ENCODE data around the gene PRKCG. TPM values are rescaled to one million over a fixed set of nuclear protein-coding genes. Genes with fewer than 3 reads are reported as not detected.

PRKCG gene
- total and polyA plus RNA-seq, 9 donors, result 0.04 to 0.08 TPM; not detected in 7

- WGBS, 3 donors, result 55 to 57% (median 56%) methylated on average over 9 of the region's 9 CpGs
- DNase-seq, result no peak
- Histone ChIP-seq H3K36me3 (no peaks in the 10 kb centered on the region), H3K27ac (peak overlapping the region in 1 of 2 donors; percentile 82), H3K4me1 (ENCODE audit: insufficient read depth) (peaks cover 6% of the 10 kb centered on the region), H3K9me3 (no peaks in the 10 kb centered on the region), H3K4me3 (no peak overlapping the region), H3K27me3 (no peaks in the 10 kb centered on the region)
- no peak for TF ChIP-seq POLR2A (IDR thresholded peaks at IDR 0.05)
- TF ChIP-seq EP300 (IDR thresholded peaks at IDR 0.05), result no peak
- TF ChIP-seq, protein P1, sequence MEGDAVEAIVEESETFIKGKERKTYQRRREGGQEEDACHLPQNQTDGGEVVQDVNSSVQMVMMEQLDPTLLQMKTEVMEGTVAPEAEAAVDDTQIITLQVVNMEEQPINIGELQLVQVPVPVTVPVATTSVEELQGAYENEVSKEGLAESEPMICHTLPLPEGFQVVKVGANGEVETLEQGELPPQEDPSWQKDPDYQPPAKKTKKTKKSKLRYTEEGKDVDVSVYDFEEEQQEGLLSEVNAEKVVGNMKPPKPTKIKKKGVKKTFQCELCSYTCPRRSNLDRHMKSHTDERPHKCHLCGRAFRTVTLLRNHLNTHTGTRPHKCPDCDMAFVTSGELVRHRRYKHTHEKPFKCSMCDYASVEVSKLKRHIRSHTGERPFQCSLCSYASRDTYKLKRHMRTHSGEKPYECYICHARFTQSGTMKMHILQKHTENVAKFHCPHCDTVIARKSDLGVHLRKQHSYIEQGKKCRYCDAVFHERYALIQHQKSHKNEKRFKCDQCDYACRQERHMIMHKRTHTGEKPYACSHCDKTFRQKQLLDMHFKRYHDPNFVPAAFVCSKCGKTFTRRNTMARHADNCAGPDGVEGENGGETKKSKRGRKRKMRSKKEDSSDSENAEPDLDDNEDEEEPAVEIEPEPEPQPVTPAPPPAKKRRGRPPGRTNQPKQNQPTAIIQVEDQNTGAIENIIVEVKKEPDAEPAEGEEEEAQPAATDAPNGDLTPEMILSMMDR (IDR thresholded peaks at IDR 0.05), result no peak
- intact Hi-C loops (cut with DNase I), result no loop called here
Observed at GRCh38 chr19:53865523-53865917, 16.5 kb upstream of the PRKCG start.

GRCh38 chr19:53865918-53866864, 15.8 kb upstream of the PRKCG start:
- Histone ChIP-seq H3K36me3 (no peaks in the 10 kb centered on the region), H3K9me3 (no peaks in the 10 kb centered on the region), H3K27ac (peak overlapping the region; percentile 22 to 82), H3K4me1 (ENCODE audit: insufficient read depth) (peaks cover 6% of the 10 kb centered on the region), H3K27me3 (no peaks in the 10 kb centered on the region), H3K4me3 (peak overlapping the region; percentile 73)
- TF ChIP-seq, protein P1 (IDR thresholded peaks at IDR 0.05), result no peak
- peak; percentile 22 for TF ChIP-seq POLR2A (IDR thresholded peaks at IDR 0.05)
- DNase-seq, result peak; percentile 55 to 79 (median 74)
- WGBS, 3 donors, result 1 to 3% (median 1%) methylated on average over 48 to 50 of the region's 50 CpGs
- intact Hi-C loops (cut with DNase I), result no loop called here

DNA sequence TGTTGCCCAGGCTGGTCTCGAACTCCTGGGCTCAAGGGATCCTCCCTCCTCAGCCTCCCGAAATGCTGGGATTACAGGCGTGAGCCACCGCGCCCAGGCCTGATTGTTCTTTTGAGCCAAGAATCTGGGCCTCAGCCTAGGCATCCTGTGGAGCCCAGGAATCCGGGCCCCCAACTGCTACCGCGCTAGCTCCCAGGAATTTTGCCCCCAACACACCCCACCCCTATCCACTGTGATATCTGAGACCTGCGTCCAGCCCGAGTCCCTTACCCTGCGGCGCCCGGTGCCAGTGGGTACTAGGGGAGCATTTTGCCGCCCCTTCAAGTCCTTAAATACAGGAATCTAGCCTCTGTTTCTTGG, 15.2 kb upstream of the PRKCG start:
- Histone ChIP-seq H3K4me3 (peak overlapping the region; percentile 73), H3K36me3 (no peaks in the 10 kb centered on the region), H3K27ac (peak overlapping the region; percentile 77 to 82), H3K27me3 (no peaks in the 10 kb centered on the region), H3K9me3 (no peaks in the 10 kb centered on the region), H3K4me1 (ENCODE audit: insufficient read depth) (peaks cover 6% of the 10 kb centered on the region)
- TF ChIP-seq, protein P1 (IDR thresholded peaks at IDR 0.05), result no peak
- TF ChIP-seq POLR2A (IDR thresholded peaks at IDR 0.05) (no peak), EP300 (IDR thresholded peaks at IDR 0.05) (no peak)
- WGBS, 3 donors, result 3 to 11% (median 7%) methylated on average over 14 of the region's 14 CpGs
- intact Hi-C loops (cut with DNase I), result no loop called here
- DNase-seq, result peak; percentile 31 to 63 (median 54)

DNA sequence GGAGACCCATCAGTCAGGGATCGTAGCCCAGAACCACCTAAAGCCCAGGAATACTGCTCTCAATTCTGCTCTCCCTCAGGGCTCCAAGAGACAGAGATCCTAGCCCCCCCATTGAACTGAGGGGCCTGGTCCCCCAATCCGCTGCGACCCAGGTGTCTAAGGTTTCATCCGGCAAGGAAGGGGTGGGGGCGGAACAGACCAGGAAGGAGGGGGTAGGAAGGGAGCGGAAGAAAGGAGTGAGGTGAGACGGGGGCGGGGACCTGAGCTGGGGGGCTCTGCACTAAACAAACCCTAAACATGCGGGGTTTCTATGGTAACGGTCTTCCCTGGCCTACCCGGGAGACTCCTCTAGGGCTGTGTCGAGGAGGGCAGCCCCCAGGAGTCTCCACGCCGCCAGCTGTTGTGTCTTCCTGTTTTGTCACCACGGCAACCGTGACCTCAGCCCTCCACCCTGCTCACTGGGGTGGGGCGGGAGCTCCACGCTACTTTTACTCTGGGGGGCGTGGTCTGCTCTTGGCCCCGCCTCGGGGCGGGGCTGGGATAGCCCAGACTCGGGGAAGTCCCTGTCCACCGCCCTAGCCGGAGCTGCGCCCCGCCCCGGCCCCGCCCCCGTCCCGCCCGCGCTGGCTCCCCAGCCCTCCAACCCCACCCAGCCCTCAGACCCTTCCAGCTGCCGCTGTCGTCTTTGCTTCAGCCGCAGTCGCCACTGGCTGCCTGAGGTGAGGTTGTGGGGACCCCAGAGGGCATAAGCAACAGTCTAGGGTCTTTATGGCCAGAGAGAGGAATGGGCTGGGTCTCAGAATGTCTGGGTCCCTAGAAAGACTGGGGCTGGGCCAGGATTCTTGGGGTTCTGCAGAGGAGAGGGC, 14.5 kb upstream of the PRKCG start, which contains the start of gene MYADM:
MYADM (plus strand) TSS at position 659 of the 866 bp plus-strand sequence. CDS start 5,647 bp downstream, outside the sequence.
- TF ChIP-seq, protein P1 (IDR thresholded peaks at IDR 0.05), result no peak
- TF ChIP-seq EP300 (IDR thresholded peaks at IDR 0.05) (peak; percentile 84), POLR2A (IDR thresholded peaks at IDR 0.05) (peak; percentile 87)

More for the DNA sequence above, 14.5 kb upstream of the PRKCG start, which contains the start of gene MYADM:
- peak within 1 kb of the TSS; percentile 73 for H3K4me3 ChIP-seq
- H3K27ac ChIP-seq, result peak within 1 kb of the TSS; percentile 77 to 92
- no peaks in the 10 kb centered on the region for H3K36me3 ChIP-seq
- DNase-seq, result peak; percentile 99 to 100 (median 100)
- no peaks in the 10 kb centered on the region for H3K9me3 ChIP-seq
- no peaks in the 10 kb centered on the region for H3K27me3 ChIP-seq
- intact Hi-C loops (cut with DNase I), result no loop called here
- WGBS, 3 donors, result 1 to 3% (median 2%) methylated on average over 26 to 37 of the region's 37 CpGs
- peaks cover 6% of the 10 kb centered on the region for H3K4me1 ChIP-seq (ENCODE audit: insufficient read depth)
